ENCODE results near the gene UNC5C.

The UNC5C gene

DNA sequence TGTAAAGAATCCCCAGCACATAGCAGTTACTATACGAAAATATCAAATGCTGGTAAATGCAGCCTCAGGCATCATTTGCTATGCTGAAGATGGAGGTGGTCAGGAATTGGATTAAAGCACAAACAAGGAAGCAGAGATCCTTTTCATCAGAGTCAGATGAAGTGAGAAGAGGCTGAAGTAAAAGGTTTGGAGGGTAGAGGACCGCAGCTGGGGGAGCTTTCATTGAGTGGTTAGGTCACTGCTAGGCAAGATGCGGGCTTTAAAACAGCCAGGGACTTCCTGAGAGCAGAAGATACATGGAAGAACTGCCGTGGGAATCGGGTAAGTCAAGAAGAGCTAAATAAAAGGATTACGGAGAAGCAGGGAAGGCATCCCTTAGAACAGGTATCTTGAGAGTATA is 351.4 kb downstream of the UNC5C start:
- TF ChIP-seq, protein P1, sequence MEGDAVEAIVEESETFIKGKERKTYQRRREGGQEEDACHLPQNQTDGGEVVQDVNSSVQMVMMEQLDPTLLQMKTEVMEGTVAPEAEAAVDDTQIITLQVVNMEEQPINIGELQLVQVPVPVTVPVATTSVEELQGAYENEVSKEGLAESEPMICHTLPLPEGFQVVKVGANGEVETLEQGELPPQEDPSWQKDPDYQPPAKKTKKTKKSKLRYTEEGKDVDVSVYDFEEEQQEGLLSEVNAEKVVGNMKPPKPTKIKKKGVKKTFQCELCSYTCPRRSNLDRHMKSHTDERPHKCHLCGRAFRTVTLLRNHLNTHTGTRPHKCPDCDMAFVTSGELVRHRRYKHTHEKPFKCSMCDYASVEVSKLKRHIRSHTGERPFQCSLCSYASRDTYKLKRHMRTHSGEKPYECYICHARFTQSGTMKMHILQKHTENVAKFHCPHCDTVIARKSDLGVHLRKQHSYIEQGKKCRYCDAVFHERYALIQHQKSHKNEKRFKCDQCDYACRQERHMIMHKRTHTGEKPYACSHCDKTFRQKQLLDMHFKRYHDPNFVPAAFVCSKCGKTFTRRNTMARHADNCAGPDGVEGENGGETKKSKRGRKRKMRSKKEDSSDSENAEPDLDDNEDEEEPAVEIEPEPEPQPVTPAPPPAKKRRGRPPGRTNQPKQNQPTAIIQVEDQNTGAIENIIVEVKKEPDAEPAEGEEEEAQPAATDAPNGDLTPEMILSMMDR (IDR thresholded peaks at IDR 0.05; ENCODE audit: insufficient read depth, low read length, poor library complexity, severe bottlenecking), result no peak
- H3K27me3 ChIP-seq (replicated peaks; ENCODE audit: control insufficient read depth, insufficient read depth, low read length), result no peaks in the 10 kb centered on the region
- DNase-seq (ENCODE audit: extremely low read depth, insufficient read length), result no peak

DNA sequence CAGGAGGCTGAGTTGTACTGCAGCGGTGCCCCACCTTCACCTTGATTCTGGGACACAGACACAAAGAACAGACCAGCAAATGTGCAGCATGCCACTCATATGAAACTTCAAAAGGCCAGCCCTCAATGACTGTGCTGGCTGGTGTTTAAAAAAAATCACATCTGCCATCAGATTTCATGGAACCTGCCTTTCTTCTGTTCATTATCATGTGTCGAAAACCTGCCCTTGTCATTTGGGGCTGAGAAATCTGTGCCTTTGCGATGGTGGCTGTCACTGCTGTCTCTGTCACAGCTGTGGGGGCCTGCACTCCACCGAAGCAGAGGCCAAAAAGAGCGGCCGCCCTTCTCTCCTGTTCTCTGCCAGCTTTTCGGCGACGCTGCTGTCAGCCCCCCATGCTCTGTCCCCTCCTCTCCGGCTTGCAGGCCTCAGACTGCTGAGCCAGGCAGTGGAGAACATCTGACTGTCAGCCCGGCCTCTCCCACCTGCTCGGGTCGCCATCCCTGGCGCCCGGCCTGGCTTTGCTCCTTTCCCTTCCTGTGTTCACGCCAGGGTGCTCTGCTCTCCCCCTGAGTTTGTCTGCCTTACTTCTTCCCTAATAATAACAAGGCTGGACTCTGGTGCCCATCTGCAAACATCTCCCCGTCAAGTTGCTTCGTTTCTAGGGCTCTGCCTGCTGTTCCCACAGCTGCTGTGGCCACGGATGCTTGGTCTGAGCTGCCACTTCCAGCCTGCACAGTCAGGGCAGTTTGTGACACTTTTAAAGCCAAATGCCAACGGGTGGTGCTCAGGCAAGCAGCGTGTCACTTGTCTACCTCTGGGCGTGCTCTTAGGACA is 355.2 kb downstream of the UNC5C start:
- no peak for DNase-seq (ENCODE audit: extremely low read depth, insufficient read length)
- Histone ChIP-seq H3K4me3 (replicated peaks; ENCODE audit: low read depth, low read length) (no peak overlapping the region), H3K27me3 (replicated peaks; ENCODE audit: control insufficient read depth, insufficient read depth, low read length) (no peaks in the 10 kb centered on the region), H3K36me3 (ENCODE audit: control insufficient read depth, insufficient read depth, low read length) (no peaks in the 10 kb centered on the region)
- TF ChIP-seq, protein P1 (IDR thresholded peaks at IDR 0.05; ENCODE audit: insufficient read depth, low read length, poor library complexity, severe bottlenecking), result no peak

More for the DNA sequence above, 351.4 kb downstream of the UNC5C start:
- Histone ChIP-seq H3K36me3 (ENCODE audit: control insufficient read depth, insufficient read depth, low read length) (no peaks in the 10 kb centered on the region), H3K4me3 (replicated peaks; ENCODE audit: low read depth, low read length) (no peak overlapping the region)

DNA sequence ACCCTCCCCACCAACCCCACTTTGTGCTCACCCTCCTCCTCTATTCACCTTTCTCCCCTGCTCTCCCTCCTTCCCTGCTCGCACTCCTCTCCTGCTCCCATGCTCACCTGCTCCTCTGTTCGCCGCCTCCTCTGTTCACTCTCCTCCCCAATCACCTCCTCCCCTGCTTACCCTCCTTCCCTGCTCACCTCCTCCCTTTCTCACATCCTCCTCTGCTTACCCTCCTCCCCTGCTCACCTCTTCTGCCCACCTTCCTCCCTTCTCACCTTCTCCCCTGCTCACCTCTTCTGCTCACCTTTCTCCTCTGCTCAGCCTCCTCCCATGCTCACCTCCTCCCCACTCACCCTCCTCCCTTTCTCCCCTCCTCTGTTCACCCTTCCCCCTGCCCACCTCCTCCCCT is 357.2 kb downstream of the UNC5C start:
- H3K36me3 ChIP-seq (ENCODE audit: control insufficient read depth, insufficient read depth, low read length), result no peaks in the 10 kb centered on the region
- no peaks in the 10 kb centered on the region for H3K27me3 ChIP-seq (replicated peaks; ENCODE audit: control insufficient read depth, insufficient read depth, low read length)
- TF ChIP-seq, protein P1 (IDR thresholded peaks at IDR 0.05; ENCODE audit: insufficient read depth, low read length, poor library complexity, severe bottlenecking), result no peak
- no peak overlapping the region for H3K4me3 ChIP-seq (replicated peaks; ENCODE audit: low read depth, low read length)
- no peak for DNase-seq (ENCODE audit: extremely low read depth, insufficient read length)

DNA sequence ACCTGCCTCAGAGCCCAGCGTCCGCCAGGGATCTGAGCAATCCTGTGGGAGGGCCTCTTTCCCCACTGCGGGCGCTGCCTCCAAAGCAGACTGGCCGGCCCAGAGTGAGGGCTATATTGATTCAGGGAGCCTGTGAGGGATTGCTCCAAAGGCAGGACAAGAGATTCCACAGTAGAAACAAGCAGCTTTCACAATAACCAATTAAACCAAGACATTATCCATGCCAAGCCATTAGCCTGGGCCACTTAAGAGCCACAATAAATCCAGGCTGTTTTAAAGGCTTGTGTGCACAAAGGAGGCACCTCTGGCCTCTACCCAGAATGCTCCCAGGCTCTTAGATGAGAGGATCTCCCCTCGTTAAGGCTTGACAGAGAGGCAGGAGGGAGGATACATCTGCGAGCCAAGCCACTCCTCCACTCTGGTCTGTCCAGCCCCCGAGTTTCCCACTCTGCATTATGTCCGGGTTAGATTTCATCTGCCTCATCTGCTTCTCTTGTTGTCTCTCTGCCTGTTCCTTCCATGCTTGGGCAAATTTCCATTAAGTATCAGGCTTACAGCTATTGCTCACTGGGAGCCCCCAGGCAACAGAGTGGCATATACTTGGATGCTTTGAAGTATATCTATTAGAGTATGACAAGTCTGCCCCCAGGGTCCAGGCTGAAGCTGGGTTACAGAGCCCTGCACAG is 357.9 kb downstream of the UNC5C start:
- TF ChIP-seq, protein P1 (IDR thresholded peaks at IDR 0.05; ENCODE audit: insufficient read depth, low read length, poor library complexity, severe bottlenecking), result no peak
- no peaks in the 10 kb centered on the region for H3K36me3 ChIP-seq (ENCODE audit: control insufficient read depth, insufficient read depth, low read length)
- no peak overlapping the region for H3K4me3 ChIP-seq (replicated peaks; ENCODE audit: low read depth, low read length)
- DNase-seq (ENCODE audit: extremely low read depth, insufficient read length), result no peak
- H3K27me3 ChIP-seq (replicated peaks; ENCODE audit: control insufficient read depth, insufficient read depth, low read length), result no peaks in the 10 kb centered on the region

DNA sequence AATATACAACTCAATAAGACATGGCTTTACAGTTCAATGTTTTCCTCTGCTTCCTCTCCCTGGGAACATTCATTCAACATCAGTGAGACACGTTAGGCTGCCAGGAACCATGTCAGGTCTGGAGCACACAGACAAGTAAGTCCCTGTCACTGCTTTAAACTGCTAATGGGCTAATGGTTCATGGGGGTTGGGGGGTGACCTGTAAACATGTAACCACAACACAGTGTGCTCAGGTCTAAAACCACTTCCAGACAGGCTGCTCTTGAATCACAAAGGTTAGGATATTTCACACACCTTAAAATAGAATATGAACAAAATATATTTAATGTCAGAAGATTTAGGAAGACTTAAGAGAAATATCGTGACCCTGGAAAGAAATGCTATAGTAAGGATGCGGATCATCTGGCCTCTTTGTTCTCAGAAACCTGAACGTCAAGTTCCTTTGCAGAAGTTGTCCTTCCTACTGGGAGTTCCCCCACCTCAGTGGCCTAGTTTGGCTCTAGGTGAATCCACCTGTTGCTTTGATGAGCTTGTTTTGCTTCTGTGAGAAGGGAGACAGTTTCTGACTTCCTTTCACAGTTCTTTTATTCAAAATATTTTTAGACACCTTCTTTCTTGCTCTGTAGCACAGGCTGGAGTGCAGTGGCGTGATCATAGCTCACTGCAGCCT is 359.9 kb downstream of the UNC5C start:
- no peak for DNase-seq (ENCODE audit: extremely low read depth, insufficient read length)
- no peak overlapping the region for H3K4me3 ChIP-seq (replicated peaks; ENCODE audit: low read depth, low read length)
- H3K27me3 ChIP-seq (replicated peaks; ENCODE audit: control insufficient read depth, insufficient read depth, low read length), result no peaks in the 10 kb centered on the region
- TF ChIP-seq, protein P1 (IDR thresholded peaks at IDR 0.05; ENCODE audit: insufficient read depth, low read length, poor library complexity, severe bottlenecking), result no peak
- H3K36me3 ChIP-seq (ENCODE audit: control insufficient read depth, insufficient read depth, low read length), result no peaks in the 10 kb centered on the region
